ENCODE results near the gene MAGI3. TPM values are rescaled to one million over a fixed set of nuclear protein-coding genes. Genes with fewer than 3 reads are reported as not detected.

Gene MAGI3
- polyA plus RNA-seq, 1 donor: 27.0 TPM

GRCh38 chr1:113663165-113663951, 273.0 kb downstream of the MAGI3 start:
- Histone ChIP-seq H3K4me3 (ENCODE audit: low read length) (no peak overlapping the region), H3K27me3 (ENCODE audit: control insufficient read depth, insufficient read depth, low read length) (no peaks in the 10 kb centered on the region), H3K9me3 (ENCODE audit: control insufficient read depth, low read depth, low read length) (no peaks in the 10 kb centered on the region), H3K36me3 (ENCODE audit: control insufficient read depth, insufficient read depth, low read length) (peaks cover 22% of the 10 kb centered on the region), H3K4me1 (ENCODE audit: control insufficient read depth, insufficient read depth, low read length) (peaks cover 9% of the 10 kb centered on the region), H3K27ac (ENCODE audit: low read length) (no peak overlapping the region)
- WGBS (ENCODE audit: insufficient coverage, low lambda C conversion rate): 85% methylated on average over 2 of the region's 5 CpGs
- DNase-seq: no peak

DNA sequence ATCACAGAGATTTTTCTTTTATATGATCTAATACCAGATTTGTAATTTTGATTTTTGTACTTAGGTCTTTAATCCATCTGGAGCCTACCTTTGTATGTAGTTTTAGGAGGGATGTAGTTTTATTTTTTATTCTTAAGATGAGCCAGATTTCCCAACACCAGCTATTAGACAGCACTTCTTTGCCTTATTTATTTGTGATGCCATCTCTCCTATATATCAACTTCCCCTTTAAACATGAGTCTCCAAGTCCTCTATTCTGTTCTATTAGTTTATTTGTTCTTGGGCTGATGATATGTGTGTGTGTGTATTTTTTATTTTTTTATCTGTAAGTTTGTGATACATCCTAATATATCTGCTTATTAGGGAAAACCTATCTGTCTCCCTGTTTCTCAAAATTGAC, 274.8 kb downstream of the MAGI3 start:
- no peaks in the 10 kb centered on the region for H3K9me3 ChIP-seq (ENCODE audit: control insufficient read depth, low read depth, low read length)
- no peak overlapping the region for H3K27ac ChIP-seq (ENCODE audit: low read length)
- DNase-seq: no peak

DNA sequence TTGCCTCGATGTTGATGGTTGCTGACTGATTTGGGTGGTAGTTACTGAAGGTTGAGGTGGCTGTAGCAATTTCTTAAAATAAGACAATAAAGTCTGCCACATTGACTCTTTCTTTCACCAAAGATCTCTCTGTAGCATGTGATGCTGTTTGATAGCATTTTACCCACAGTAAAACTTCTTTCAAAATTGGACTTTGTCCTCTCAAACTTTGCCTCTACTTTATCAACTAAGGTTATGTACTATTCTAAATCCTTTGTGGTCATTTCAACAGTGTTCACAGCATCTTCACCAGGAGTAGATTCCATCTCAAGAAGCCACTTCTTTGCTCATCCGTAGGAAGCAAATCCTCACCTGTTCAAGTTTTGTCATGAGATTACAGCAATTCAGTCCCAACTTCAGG, 275.8 kb downstream of the MAGI3 start:
- DNase-seq: peak; percentile 33 to 69
- Histone ChIP-seq H3K4me3 (ENCODE audit: low read length) (no peak overlapping the region), H3K27me3 (ENCODE audit: control insufficient read depth, insufficient read depth, low read length) (no peaks in the 10 kb centered on the region), H3K36me3 (ENCODE audit: control insufficient read depth, insufficient read depth, low read length) (peaks cover 9% of the 10 kb centered on the region), H3K9me3 (ENCODE audit: control insufficient read depth, low read depth, low read length) (no peaks in the 10 kb centered on the region), H3K27ac (ENCODE audit: low read length) (peak overlapping the region; percentile 42), H3K4me1 (ENCODE audit: control insufficient read depth, insufficient read depth, low read length) (peaks cover 12% of the 10 kb centered on the region)
- no CpG with 5 or more reads among the region's 2 CpGs for WGBS (ENCODE audit: insufficient coverage, low lambda C conversion rate)

More for the DNA sequence above, 274.8 kb downstream of the MAGI3 start:
- Histone ChIP-seq H3K27me3 (ENCODE audit: control insufficient read depth, insufficient read depth, low read length) (no peaks in the 10 kb centered on the region), H3K36me3 (ENCODE audit: control insufficient read depth, insufficient read depth, low read length) (peaks cover 14% of the 10 kb centered on the region), H3K4me3 (ENCODE audit: low read length) (no peak overlapping the region), H3K4me1 (ENCODE audit: control insufficient read depth, insufficient read depth, low read length) (peaks cover 11% of the 10 kb centered on the region)

GRCh38 chr1:113669988-113670387, 279.7 kb downstream of the MAGI3 start:
- no peak overlapping the region for H3K27ac ChIP-seq (ENCODE audit: low read length)
- H3K27me3 ChIP-seq (ENCODE audit: control insufficient read depth, insufficient read depth, low read length): no peaks in the 10 kb centered on the region
- peak in 1 of 2 donors; percentile 23 for DNase-seq
- WGBS (ENCODE audit: insufficient coverage, low lambda C conversion rate): no CpG with 5 or more reads among the region's 1 CpG
- peaks cover 17% of the 10 kb centered on the region for H3K4me1 ChIP-seq (ENCODE audit: control insufficient read depth, insufficient read depth, low read length)
- no peak overlapping the region for H3K4me3 ChIP-seq (ENCODE audit: low read length)
- H3K36me3 ChIP-seq (ENCODE audit: control insufficient read depth, insufficient read depth, low read length): peaks cover 27% of the 10 kb centered on the region
- no peaks in the 10 kb centered on the region for H3K9me3 ChIP-seq (ENCODE audit: control insufficient read depth, low read depth, low read length)

DNA sequence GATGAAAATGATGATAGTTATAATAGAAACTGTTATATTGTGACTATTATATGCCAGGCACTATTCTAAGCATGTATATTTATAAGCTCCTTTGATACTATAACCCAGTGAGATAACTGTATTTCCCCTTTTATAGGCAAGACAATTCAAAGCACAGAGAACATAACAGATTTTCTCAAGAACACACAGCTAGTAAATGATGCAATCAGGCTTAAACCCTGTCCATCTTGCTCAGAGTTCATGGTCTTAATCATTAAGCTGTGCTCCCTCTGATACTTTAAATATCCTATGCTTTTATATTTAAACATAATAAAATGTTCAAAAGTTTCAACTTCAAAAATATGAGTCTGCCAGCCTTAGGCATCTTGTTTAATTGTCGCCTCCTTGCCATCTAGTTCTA, 280.3 kb downstream of the MAGI3 start:
- no peaks in the 10 kb centered on the region for H3K27me3 ChIP-seq (ENCODE audit: control insufficient read depth, insufficient read depth, low read length)
- H3K27ac ChIP-seq (ENCODE audit: low read length): no peak overlapping the region
- DNase-seq: no peak
- peaks cover 27% of the 10 kb centered on the region for H3K36me3 ChIP-seq (ENCODE audit: control insufficient read depth, insufficient read depth, low read length)
- WGBS (ENCODE audit: insufficient coverage, low lambda C conversion rate): no CpG with 5 or more reads among the region's 1 CpG
- H3K4me1 ChIP-seq (ENCODE audit: control insufficient read depth, insufficient read depth, low read length): peaks cover 15% of the 10 kb centered on the region
- H3K9me3 ChIP-seq (ENCODE audit: control insufficient read depth, low read depth, low read length): no peaks in the 10 kb centered on the region
- H3K4me3 ChIP-seq (ENCODE audit: low read length): no peak overlapping the region

DNA sequence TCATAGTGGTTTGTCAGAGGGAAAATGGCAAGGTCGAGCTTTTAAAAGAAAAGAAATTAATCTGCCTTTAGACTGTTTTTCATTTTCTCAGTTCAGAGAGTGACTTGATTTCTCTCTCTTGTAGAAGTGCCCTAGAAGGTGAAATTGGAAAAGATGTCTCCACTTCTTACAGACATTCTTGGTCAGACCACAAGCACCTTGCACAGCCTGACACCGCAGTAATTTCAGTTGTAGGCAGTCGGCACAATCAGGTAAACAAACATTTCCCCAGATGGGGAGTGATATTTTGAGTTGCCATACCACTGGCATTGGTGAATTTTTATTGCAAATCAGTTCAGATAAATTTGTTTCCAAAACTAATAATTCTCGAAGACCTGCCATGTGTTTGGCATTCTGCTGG, 282.2 kb downstream of the MAGI3 start:
- DNase-seq: no peak
- no peaks in the 10 kb centered on the region for H3K27me3 ChIP-seq (ENCODE audit: control insufficient read depth, insufficient read depth, low read length)
- peaks cover 8% of the 10 kb centered on the region for H3K4me1 ChIP-seq (ENCODE audit: control insufficient read depth, insufficient read depth, low read length)
- H3K4me3 ChIP-seq (ENCODE audit: low read length): no peak overlapping the region
- peaks cover 27% of the 10 kb centered on the region for H3K36me3 ChIP-seq (ENCODE audit: control insufficient read depth, insufficient read depth, low read length)
- no peak overlapping the region for H3K27ac ChIP-seq (ENCODE audit: low read length)
- H3K9me3 ChIP-seq (ENCODE audit: control insufficient read depth, low read depth, low read length): no peaks in the 10 kb centered on the region
- WGBS (ENCODE audit: insufficient coverage, low lambda C conversion rate): 100% methylated on average over 1 of the region's 4 CpGs

- Histone ChIP-seq H3K27ac (ENCODE audit: low read length) (no peak overlapping the region), H3K9me3 (ENCODE audit: control insufficient read depth, low read depth, low read length) (no peaks in the 10 kb centered on the region), H3K4me1 (ENCODE audit: control insufficient read depth, insufficient read depth, low read length) (peaks cover 8% of the 10 kb centered on the region), H3K36me3 (ENCODE audit: control insufficient read depth, insufficient read depth, low read length) (peaks cover 25% of the 10 kb centered on the region), H3K27me3 (ENCODE audit: control insufficient read depth, insufficient read depth, low read length) (no peaks in the 10 kb centered on the region), H3K4me3 (ENCODE audit: low read length) (no peak overlapping the region)
- WGBS (ENCODE audit: insufficient coverage, low lambda C conversion rate): no CpG with 5 or more reads among the region's 1 CpG
- no peak for DNase-seq
Measured at GRCh38 chr1:113674591-113674990, 284.3 kb downstream of the MAGI3 start.

- WGBS (ENCODE audit: insufficient coverage, low lambda C conversion rate): 89% methylated on average over 1 of the region's 2 CpGs
Measured at GRCh38 chr1:113675302-113675701, 285.0 kb downstream of the MAGI3 start.

DNA sequence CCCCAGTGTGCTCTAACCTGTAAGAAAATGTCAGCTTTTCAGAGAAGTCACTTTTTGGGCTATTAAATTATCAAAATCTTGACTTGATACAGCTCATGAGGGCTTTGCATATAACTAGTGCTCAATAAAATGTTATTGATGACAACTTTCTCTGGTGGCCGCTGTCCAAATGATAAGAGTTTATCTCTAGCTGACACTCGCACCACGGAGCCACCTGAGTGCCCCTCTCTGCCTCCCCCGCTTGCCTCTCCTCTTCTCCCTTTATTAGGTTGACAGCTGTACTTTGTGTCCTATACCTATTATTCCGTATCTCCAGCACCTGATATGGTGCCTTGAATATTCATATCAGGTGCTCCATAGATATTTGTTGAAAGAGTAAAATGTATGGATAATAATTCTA, 286.2 kb downstream of the MAGI3 start:
- WGBS (ENCODE audit: insufficient coverage, low lambda C conversion rate): 80% methylated on average over 1 of the region's 5 CpGs
- DNase-seq: no peak
- H3K27me3 ChIP-seq (ENCODE audit: control insufficient read depth, insufficient read depth, low read length): no peaks in the 10 kb centered on the region
- H3K4me3 ChIP-seq (ENCODE audit: low read length): no peak overlapping the region
- no peak overlapping the region for H3K27ac ChIP-seq (ENCODE audit: low read length)
- no peaks in the 10 kb centered on the region for H3K9me3 ChIP-seq (ENCODE audit: control insufficient read depth, low read depth, low read length)
- peaks cover 5% of the 10 kb centered on the region for H3K4me1 ChIP-seq (ENCODE audit: control insufficient read depth, insufficient read depth, low read length)
- H3K36me3 ChIP-seq (ENCODE audit: control insufficient read depth, insufficient read depth, low read length): peaks cover 32% of the 10 kb centered on the region

More at GRCh38 chr1:113675302-113675701, 285.0 kb downstream of the MAGI3 start:
- Histone ChIP-seq H3K27me3 (ENCODE audit: control insufficient read depth, insufficient read depth, low read length) (no peaks in the 10 kb centered on the region), H3K9me3 (ENCODE audit: control insufficient read depth, low read depth, low read length) (no peaks in the 10 kb centered on the region), H3K27ac (ENCODE audit: low read length) (no peak overlapping the region), H3K4me1 (ENCODE audit: control insufficient read depth, insufficient read depth, low read length) (peaks cover 6% of the 10 kb centered on the region), H3K36me3 (ENCODE audit: control insufficient read depth, insufficient read depth, low read length) (peaks cover 28% of the 10 kb centered on the region), H3K4me3 (ENCODE audit: low read length) (no peak overlapping the region)
- peak in 1 of 2 donors; percentile 17 for DNase-seq

- peak; percentile 35 to 50 for DNase-seq
- Histone ChIP-seq H3K9me3 (ENCODE audit: control insufficient read depth, low read depth, low read length) (no peaks in the 10 kb centered on the region), H3K36me3 (ENCODE audit: control insufficient read depth, insufficient read depth, low read length) (peaks cover 29% of the 10 kb centered on the region), H3K27ac (ENCODE audit: low read length) (no peak overlapping the region), H3K27me3 (ENCODE audit: control insufficient read depth, insufficient read depth, low read length) (no peaks in the 10 kb centered on the region), H3K4me3 (ENCODE audit: low read length) (no peak overlapping the region), H3K4me1 (ENCODE audit: control insufficient read depth, insufficient read depth, low read length) (no peaks in the 10 kb centered on the region)
- WGBS (ENCODE audit: insufficient coverage, low lambda C conversion rate): 82% methylated on average over 1 of the region's 7 CpGs
Measured at GRCh38 chr1:113677250-113678158, 287.2 kb downstream of the MAGI3 start.
